Measurements from ENCODE around the gene RBCK1.

Gene RBCK1

GRCh38 chr20:416950-417800 lies 9.1 kb downstream of the RBCK1 start:
- Histone ChIP-seq H3K27ac (no peak overlapping the region), H3K4me1 (peaks cover 9% of the 10 kb centered on the region; the same call in 1 of the 2 replicates), H4K20me1 (peaks cover 53% of the 10 kb centered on the region), H3K4me2 (0 out of 2 replicates have a peak overlapping the region, but pooled peaks have one; percentile 13), H3K36me3 (peaks cover 69% of the 10 kb centered on the region), H3K4me3 (no peak overlapping the region), H3K27me3 (no peaks in the 10 kb centered on the region), H3K9ac (no peak overlapping the region), H3K9me3 (peaks cover 2% of the 10 kb centered on the region; the same call in 1 of the 2 replicates)
- TF ChIP-seq Cebpa-rat (IDR thresholded peaks at IDR 0.05), result no peak

DNA sequence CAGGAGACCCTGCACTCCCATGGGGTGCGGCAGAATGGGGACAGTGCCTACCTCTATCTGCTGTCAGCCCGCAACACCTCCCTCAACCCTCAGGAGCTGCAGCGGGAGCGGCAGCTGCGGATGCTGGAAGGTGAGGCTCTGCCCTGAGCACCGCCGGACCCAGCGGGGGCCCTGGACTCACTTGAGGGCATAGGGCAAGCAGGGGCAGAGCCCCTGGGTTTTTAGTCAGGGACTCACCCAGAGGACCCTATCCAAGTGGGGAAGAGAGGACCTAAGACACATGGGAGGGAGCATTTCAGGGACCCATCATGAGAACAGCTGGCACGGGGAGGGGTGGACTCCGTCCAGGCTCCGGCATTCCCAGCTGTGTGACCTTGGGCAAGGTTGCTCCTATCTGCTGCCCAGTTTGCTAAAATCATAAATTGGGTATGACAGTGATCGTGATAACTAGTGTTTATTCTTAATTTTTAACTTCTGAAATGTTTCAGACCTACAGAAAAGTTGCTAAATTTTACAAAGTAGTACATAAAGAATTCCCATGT lies 9.8 kb downstream of the RBCK1 start:
- no peaks in the 10 kb centered on the region for H3K9me3 ChIP-seq
- no peak for TF ChIP-seq Cebpa-rat (IDR thresholded peaks at IDR 0.05)
- H3K27ac ChIP-seq, result no peak overlapping the region
- H3K4me2 ChIP-seq, result peak overlapping the region; percentile 13; the same call in 1 of the 2 replicates
- H3K9ac ChIP-seq, result no peak overlapping the region
- peaks cover 9% of the 10 kb centered on the region; the same call in 1 of the 2 replicates for H3K4me1 ChIP-seq
- peaks cover 53% of the 10 kb centered on the region for H4K20me1 ChIP-seq
- H3K36me3 ChIP-seq, result peaks cover 69% of the 10 kb centered on the region
- no peaks in the 10 kb centered on the region for H3K27me3 ChIP-seq
- H3K4me3 ChIP-seq, result no peak overlapping the region

- no peak overlapping the region for H3K4me3 ChIP-seq
- peaks cover 73% of the 10 kb centered on the region for H3K36me3 ChIP-seq
- H3K4me1 ChIP-seq, result peaks cover 9% of the 10 kb centered on the region; the same call in 1 of the 2 replicates
- peaks cover 46% of the 10 kb centered on the region for H4K20me1 ChIP-seq
- no peak overlapping the region for H3K9ac ChIP-seq
- no peak overlapping the region for H3K27ac ChIP-seq
- no peaks in the 10 kb centered on the region for H3K9me3 ChIP-seq
- H3K27me3 ChIP-seq, result no peaks in the 10 kb centered on the region
- no peak for TF ChIP-seq Cebpa-rat (IDR thresholded peaks at IDR 0.05)
- no peak overlapping the region for H3K4me2 ChIP-seq
Observed at GRCh38 chr20:418858-419365, 10.8 kb downstream of the RBCK1 start.

GRCh38 chr20:419556-420165 lies 11.6 kb downstream of the RBCK1 start:
- TF ChIP-seq Cebpa-rat (IDR thresholded peaks at IDR 0.05), result no peak
- no peak overlapping the region for H3K27ac ChIP-seq
- H3K9ac ChIP-seq, result no peak overlapping the region
- peaks cover 38% of the 10 kb centered on the region for H4K20me1 ChIP-seq
- no peaks in the 10 kb centered on the region for H3K27me3 ChIP-seq
- no peaks in the 10 kb centered on the region for H3K9me3 ChIP-seq
- H3K4me2 ChIP-seq, result no peak overlapping the region
- peaks cover 80% of the 10 kb centered on the region for H3K36me3 ChIP-seq
- no peak overlapping the region for H3K4me3 ChIP-seq
- peaks cover 9% of the 10 kb centered on the region; the same call in 1 of the 2 replicates for H3K4me1 ChIP-seq

GRCh38 chr20:420166-420620 lies 12.1 kb downstream of the RBCK1 start:
- Histone ChIP-seq H3K9ac (no peak overlapping the region), H3K36me3 (peaks cover 86% of the 10 kb centered on the region)

GRCh38 chr20:420721-421574 lies 12.8 kb downstream of the RBCK1 start:
- Histone ChIP-seq H3K9me3 (no peaks in the 10 kb centered on the region), H3K4me1 (peaks cover 9% of the 10 kb centered on the region; the same call in 1 of the 2 replicates), H3K4me3 (no peak overlapping the region), H3K9ac (no peak overlapping the region), H3K36me3 (peaks cover 86% of the 10 kb centered on the region), H3K27ac (no peak overlapping the region), H3K4me2 (no peak overlapping the region), H3K27me3 (no peaks in the 10 kb centered on the region), H4K20me1 (peaks cover 25% of the 10 kb centered on the region)
- TF ChIP-seq Cebpa-rat (IDR thresholded peaks at IDR 0.05), result no peak

More at GRCh38 chr20:420166-420620, 12.1 kb downstream of the RBCK1 start:
- Histone ChIP-seq H3K27ac (no peak overlapping the region), H3K9me3 (no peaks in the 10 kb centered on the region), H3K4me1 (peaks cover 9% of the 10 kb centered on the region; the same call in 1 of the 2 replicates), H3K4me3 (no peak overlapping the region), H3K4me2 (no peak overlapping the region), H4K20me1 (peaks cover 33% of the 10 kb centered on the region), H3K27me3 (no peaks in the 10 kb centered on the region)
- no peak for TF ChIP-seq Cebpa-rat (IDR thresholded peaks at IDR 0.05)

DNA sequence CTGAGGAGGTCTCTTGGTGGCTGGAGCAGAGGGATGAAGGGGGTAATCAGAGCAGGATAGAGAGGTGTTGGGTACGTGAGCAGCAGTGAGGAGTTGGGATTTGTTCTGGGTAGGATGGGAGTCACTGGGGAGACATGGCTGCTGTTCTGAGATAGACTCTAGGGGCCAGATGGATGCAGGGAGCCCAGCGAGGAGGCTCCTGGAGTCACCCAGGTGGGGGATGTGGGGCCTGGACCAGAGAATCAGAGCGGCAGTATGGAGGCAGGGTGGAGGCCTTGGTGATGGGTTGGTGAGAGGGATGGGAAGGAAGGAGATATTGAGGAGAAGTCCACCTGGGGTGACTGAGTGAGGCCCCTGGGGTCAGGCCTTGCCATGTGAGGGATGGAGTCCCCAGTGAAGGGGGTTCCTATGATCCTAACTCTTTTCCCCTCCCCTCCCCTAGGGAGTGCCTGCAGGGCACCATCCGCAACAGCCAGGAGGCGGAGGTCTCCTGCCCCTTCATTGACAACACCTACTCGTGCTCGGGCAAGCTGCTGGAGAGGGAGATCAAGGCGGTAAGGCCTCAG lies 13.7 kb downstream of the RBCK1 start:
- H3K4me2 ChIP-seq, result no peak overlapping the region

DNA sequence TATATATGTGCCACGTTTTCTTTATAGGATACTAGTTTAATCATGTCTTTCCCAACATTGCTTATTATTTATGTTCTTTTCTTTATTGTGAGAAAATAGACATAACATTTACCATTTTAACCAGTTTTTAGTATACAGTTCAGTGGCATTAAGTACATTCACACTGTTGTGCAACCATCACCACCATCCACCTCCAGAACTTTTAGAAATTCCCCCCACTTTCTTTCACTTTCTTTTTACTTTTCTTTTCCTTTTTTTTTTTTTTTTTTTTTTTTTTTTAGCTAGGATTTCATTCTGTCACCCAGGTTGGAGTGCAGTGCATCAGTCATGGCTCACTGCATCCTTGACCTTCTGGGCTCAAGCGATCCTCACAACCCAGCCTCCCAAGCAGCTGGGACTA lies 18.5 kb downstream of the RBCK1 start:
- Histone ChIP-seq H3K9ac (no peak overlapping the region), H3K4me3 (no peak overlapping the region), H3K4me2 (no peak overlapping the region), H3K9me3 (no peaks in the 10 kb centered on the region), H4K20me1 (peaks cover 18% of the 10 kb centered on the region), H3K27me3 (no peaks in the 10 kb centered on the region), H3K36me3 (peaks cover 95% of the 10 kb centered on the region), H3K27ac (no peak overlapping the region), H3K4me1 (no peaks in the 10 kb centered on the region)
- TF ChIP-seq Cebpa-rat (IDR thresholded peaks at IDR 0.05), result no peak

More for the DNA sequence above, 13.7 kb downstream of the RBCK1 start:
- H3K27me3 ChIP-seq, result no peaks in the 10 kb centered on the region
- no peak for TF ChIP-seq Cebpa-rat (IDR thresholded peaks at IDR 0.05)
- peaks cover 9% of the 10 kb centered on the region; the same call in 1 of the 2 replicates for H3K4me1 ChIP-seq
- no peak overlapping the region for H3K9ac ChIP-seq
- H3K9me3 ChIP-seq, result no peaks in the 10 kb centered on the region
- H3K36me3 ChIP-seq, result peaks cover 85% of the 10 kb centered on the region
- H3K27ac ChIP-seq, result no peak overlapping the region
- H4K20me1 ChIP-seq, result peaks cover 17% of the 10 kb centered on the region
- H3K4me3 ChIP-seq, result no peak overlapping the region

- Histone ChIP-seq H3K36me3 (peaks cover 95% of the 10 kb centered on the region), H3K27ac (no peak overlapping the region)
Observed at GRCh38 chr20:427401-427800, 19.3 kb downstream of the RBCK1 start.

More at GRCh38 chr20:427401-427800, 19.3 kb downstream of the RBCK1 start:
- Histone ChIP-seq H3K9ac (no peak overlapping the region), H3K27me3 (no peaks in the 10 kb centered on the region), H3K4me3 (no peak overlapping the region), H3K4me1 (peaks cover 3% of the 10 kb centered on the region), H3K4me2 (no peak overlapping the region), H3K9me3 (no peaks in the 10 kb centered on the region), H4K20me1 (peaks cover 26% of the 10 kb centered on the region)
- no peak for TF ChIP-seq Cebpa-rat (IDR thresholded peaks at IDR 0.05)

Data from BLaER1 (cell line).